Hematopoietic multipotent progenitor cell treated with erythropoietin and hydrocortisone succinate and interleukin-3 and kit ligand, for 17 days (in vitro differentiated cells): ENCODE results near the gene KLF11.
"Not testable (repeated sequence)": the region's sequence is repeated elsewhere in the genome, so short reads cannot be mapped to it uniquely, and the experiment has no call there.

Experiments used
- DNase-seq: peaks from one replicate; pipeline ENCODE4 v3.0.0-alpha.2; 2015; ENCODE audit warnings: low spot score

Gene KLF11

GRCh38 chr2:10009271-10009810, 34.0 kb upstream of the KLF11 start:
- no peak for DNase-seq

GRCh38 chr2:10009811-10010781, 33.3 kb upstream of the KLF11 start:
- DNase-seq, result no peak

- DNase-seq, result not testable (repeated sequence)
Observed at GRCh38 chr2:10010861-10011605, 32.3 kb upstream of the KLF11 start.

DNA sequence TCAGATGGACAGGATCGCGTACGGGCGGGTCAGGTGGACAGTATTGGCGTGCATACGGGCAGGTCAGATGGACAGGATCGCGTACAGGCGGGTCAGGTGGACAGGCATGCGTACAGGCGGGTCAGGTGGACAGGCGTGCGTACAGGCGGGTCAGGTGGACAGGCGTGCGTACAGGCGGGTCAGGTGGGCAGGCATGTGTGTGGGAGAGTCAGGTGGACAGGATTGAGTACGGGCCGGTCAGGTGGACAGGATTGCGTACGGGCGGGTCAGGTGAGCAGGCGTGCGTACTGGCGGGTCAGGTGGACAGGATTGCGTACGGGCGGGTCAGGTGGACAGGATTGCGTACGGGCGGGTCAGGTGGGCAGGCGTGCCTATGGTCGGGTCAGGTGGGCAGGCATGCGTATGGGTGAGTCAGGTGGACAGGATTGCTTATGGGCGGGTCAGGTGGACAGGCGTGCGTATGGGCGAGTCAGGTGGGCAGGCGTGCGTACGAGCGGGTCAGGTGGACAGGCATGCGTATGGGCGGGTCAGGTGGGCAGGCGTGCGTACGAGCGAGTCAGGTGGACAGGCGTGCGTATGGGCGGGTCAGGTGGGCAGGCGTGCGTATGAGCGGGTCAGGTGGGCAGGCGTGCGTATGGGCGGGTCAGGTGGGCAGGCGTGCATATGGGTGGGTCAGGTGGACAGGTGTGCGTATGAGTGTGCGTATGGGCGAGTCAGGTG, 31.6 kb upstream of the KLF11 start:
- not testable (repeated sequence) for DNase-seq

DNA sequence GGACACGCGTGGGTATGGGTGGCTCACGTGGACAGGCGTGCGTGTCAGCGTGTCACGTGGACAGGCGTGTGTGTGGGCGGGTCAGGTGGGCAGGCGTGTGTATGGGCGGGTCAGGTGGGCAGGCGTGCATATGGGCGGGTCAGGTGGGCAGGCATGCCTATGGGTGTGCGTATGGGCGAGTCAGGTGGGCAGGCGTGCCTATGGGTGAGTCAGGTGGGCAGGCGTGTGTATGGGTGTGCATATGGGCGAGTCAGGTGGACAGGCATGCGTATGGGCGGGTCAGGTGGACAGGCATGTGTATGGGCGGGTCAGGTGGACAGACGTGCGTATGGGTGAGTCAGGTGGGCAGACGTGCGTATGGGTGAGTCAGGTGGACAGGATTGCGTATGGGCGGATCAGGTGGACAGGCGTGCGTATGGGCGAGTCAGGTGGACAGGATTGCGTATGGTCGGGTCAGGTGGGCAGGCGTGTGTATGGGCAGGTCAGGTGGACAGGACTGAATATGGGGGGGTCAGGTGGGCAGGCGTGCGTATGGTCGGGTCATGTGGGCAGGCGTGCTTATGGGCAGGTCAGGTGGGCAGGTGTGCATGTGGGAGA, 30.9 kb upstream of the KLF11 start:
- not testable (repeated sequence) for DNase-seq

GRCh38 chr2:10012963-10013461, 30.3 kb upstream of the KLF11 start:
- no peak for DNase-seq

DNA sequence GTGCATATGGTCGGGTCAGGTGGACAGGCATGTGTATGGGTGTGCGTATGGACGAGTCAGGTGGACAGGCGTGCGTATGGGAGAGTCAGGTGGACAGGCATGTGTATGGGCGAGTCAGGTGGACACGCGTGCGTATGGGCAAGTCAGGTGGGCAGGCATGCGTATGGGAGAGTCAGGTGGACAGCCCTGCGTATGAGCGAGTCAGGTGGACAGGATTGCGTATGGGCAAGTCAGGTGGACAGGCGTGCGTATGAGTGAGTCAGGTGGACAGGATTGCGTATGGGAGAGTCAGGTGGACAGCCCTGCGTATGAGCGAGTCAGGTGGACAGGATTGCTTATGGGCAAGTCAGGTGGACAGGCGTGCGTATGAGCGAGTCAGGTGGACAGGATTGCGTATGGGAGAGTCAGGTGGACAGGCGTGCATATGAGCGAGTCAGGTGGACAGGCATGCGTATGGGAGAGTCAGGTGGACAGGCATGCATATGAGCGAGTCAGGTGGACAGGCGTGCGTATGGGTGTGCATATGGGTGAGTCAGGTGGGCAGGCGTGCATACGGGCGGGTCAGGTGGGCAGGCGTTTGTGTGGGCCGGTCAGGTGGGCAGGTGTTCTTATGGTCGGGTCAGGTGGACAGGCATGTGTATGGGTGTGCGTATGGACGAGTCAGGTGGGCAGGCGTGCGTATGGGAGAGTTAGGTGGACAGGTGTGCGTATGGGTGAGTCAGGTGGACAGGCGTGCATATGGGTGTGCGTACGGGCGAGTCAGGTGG, 29.5 kb upstream of the KLF11 start:
- DNase-seq, result not testable (repeated sequence)

DNA sequence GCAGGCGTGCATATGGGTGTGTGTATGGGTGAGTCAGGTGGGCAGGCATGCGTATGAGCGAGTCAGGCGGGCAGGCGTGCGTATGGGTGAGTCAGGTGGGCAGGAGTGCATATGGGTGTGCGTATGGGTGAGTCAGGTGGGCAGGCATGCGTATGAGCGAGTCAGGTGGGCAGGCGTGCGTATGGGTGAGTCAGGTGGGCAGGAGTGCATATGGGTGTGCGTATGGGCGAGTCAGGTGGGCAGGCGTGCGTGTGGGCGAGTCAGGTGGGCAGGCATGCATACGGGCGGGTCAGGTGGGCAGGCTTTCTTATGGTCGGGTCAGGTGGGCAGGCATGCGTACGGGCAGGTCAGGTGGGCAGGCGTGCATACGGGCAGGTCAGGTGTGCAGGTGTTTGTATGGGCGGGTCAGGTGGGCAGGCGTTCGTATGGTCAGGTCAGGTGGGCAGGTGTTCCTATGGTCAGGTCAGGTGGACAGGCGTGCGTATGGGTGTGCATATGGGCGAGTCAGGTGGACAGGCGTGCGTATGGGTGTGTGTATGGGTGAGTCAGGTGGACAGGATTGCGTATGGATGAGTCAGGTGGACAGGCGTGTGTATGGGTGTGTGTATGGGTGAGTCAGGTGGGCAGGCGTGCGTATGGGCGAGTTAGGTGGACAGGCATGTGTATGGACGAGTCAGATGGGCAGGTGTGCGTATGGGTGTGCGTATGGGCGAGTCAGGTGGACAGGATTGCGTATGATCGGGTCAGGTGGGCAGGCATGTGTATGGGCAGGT, 28.7 kb upstream of the KLF11 start:
- no peak for DNase-seq

DNA sequence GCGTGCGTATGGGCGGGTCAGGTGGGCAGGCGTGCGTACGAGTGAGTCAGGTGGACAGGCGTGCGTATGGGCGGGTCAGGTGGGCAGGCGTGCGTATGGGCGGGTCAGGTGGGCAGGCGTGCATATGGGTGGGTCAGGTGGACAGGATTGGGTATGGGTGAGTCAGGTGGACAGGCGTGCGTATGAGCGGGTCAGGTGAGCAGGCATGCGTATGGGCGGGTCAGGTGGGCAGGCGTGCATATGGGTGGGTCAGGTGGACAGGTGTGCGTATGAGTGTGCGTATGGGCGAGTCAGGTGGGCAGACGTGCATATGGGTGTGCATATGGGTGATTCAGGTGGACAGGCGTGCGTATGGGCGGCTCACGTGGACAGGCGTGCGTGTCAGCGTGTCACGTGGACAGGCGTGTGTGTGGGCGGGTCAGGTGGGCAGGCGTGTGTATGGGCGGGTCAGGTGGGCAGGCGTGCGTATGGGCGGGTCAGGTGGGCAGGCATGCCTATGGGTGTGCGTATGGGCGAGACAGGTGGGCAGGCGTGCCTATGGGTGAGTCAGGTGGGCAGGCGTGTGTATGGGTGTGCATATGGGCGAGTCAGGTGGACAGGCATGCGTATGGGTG, 27.9 kb upstream of the KLF11 start:
- DNase-seq, result not testable (repeated sequence)

DNA sequence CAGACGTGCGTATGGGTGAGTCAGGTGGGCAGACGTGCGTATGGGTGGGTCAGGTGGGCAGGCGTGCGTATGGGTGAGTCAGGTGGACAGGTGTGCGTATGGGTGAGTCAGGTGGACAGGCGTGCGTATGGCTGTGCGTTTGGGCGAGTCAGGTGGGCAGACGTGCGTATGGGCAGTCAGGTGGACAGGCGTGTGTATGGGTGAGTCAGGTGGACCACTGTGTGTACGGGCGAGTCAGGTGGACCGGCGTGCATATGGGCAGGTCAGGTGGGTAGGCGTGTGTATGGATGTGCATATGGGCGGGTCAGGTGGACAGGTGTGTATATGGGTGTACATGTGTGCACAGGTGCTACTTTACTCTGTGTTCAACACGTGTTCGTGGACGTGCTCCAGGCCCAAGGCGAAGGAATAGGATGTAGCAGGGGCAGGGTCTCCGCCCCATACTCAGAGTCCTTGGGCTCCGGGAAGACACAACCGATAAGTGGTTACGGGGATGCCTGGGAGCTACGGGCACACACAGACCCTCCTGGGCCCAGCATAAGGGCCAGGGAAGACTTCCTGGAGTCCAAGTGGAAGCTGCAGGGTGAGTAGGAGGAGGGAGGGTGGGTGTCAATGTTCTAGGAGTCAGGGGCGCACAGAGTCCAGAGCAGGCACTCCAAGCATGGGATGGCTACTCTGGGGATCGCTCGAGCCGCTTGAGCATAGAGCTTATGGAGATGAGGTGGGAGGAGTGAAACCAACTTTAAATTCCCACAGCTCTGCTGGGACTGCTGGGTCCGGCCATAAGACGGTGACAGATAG, 27.1 kb upstream of the KLF11 start:
- no peak for DNase-seq

GRCh38 chr2:10016802-10017258, 26.5 kb upstream of the KLF11 start:
- no peak for DNase-seq

- no peak for DNase-seq
Observed at GRCh38 chr2:10017313-10017941, 25.9 kb upstream of the KLF11 start.

GRCh38 chr2:10019174-10019573, 24.2 kb upstream of the KLF11 start:
- DNase-seq, result no peak

DNA sequence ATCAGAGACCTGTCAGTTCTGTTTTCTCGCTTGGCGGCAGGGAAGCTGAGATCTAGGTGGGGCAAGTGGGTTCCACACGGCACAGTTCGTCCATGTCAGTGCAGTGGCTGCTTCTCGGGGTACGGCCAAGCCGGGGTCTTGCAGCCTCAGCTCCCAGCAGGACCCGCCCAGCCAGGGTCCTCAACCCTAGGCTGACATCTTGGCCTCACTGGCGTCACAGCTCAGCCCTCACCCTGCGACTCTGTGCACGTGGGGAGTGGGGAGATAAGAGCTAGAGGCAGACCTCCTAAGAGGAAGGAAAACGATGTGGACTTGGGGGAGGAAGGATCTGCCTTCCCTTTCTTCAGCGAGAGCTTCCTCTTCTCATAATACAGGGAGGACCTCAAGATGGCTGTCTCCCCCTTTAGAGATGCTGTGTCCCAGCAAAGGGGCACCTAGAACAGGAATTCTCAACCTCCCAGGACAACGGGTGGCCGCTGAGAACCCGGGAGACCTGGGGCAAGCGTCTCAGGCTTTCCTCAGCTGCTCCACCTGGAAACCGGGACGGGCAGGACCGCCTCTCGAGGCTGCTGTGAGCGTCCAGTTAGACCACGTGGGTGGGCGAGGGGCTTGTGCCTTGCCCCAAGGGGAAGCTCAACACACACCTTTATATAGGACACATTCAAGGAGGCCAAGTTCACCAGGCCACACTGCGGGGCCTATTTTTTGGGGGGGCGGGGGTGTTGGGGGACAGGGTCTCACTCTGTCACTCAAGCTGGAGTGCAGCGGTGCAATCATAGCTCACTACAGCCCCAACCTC, 23.5 kb upstream of the KLF11 start:
- DNase-seq, result no peak

DNA sequence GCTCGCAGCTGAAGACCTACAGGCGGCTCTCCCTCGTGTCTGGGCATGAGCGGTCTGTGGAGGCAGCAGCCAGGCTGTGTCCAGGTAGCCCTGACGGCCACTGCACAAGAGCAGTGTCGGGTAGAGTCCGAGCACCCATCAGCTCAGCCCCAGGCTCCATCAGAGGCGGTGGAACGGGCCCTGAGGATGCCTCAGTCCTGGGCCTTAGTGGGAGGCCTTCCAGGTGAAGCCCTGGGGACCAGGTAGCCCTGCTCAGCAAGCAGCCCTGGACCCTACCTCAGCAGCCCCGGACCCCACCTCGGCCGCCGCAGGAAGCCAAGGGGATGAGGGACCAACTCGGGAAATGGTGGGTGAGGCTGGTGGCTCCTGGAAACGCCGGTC, 21.3 kb upstream of the KLF11 start:
- DNase-seq, result no peak

- no peak for DNase-seq
Observed at GRCh38 chr2:10022445-10022844, 20.9 kb upstream of the KLF11 start.

GRCh38 chr2:10022966-10023662, 20.2 kb upstream of the KLF11 start:
- no peak for DNase-seq
